Measurements from ENCODE around the gene PANX2.

GRCh38 chr22:50208939-50209892, 38.7 kb downstream of the PANX2 start:
- no peak for TF ChIP-seq POLR2A (IDR thresholded peaks at IDR 0.05)
- no peak for TF ChIP-seq CTCF (IDR thresholded peaks at IDR 0.05)
